Pancreas (tissue), 10 donors: ENCODE results near the gene ECE1. TPM values are rescaled to one million over a fixed set of nuclear protein-coding genes. Genes with fewer than 3 reads are reported as not detected.
A peak's percentile ranks its signal among the peaks of the same experiment; 100 is the strongest.

Experiments
- ATAC-seq, 4 donors: fragments of 200-7000 bp; cut with Tn5 transposase; one replicate each; pipeline versions ENCODE4 v1.8.0 to v1.9.1; 2020; ENCODE audit warnings: mild to moderate bottlenecking in 4 of 4, moderate library complexity in 4 of 4
- DNase-seq, 6 donors: peaks; one replicate each; pipeline ENCODE4 v3.0.0-alpha.2; 2020
- FAIRE-seq: peaks from 2 replicates; lab custom pipeline; 2012; peaks lifted over from hg19 to GRCh38; lab: Jason Lieb, UNC
- H3K27ac ChIP-seq, 4 donors: fragments of 200-600 bp; sonication (generic); 1 replicate in 3 of 4; 2 replicates in 1 of 4; pipeline versions ENCODE4 v1.5.0 to v1.8.0; 2020
- H3K27me3 ChIP-seq, 4 donors: fragments of 200-600 bp; one replicate each; pipeline ENCODE4 v1.8.0; 2021
- H3K36me3 ChIP-seq, 3 donors: fragments of 200-600 bp; sonication (generic) in 1 of 3; one replicate each; pipeline versions ENCODE4 v1.5.0 to v1.8.0; 2020 to 2021
- H3K4me1 ChIP-seq, 3 donors: fragments of 200-600 bp; one replicate each; pipeline ENCODE4 v1.8.0; 2021
- H3K4me3 ChIP-seq, 4 donors: fragments of 200-600 bp; sonication (generic) in 2 of 4; one replicate each; pipeline versions ENCODE4 v1.5.0 to v1.8.0; 2020 to 2021
- H3K9me3 ChIP-seq, 4 donors: fragments of 200-600 bp; one replicate each; pipeline ENCODE4 v1.8.0; 2021
- WGBS, 2 donors: extraction: QIAGEN DNeasy Blood & Tissue Kit; methylation state at CpG; one replicate each; pipeline ENCODE4 v1.1.7; 2013; 5-methylcytosine and 5-hydroxymethylcytosine counted together
- intact Hi-C, 3 donors: fragments of 100-400 bp; cut with DNase I; formaldehyde crosslinking; loops; one replicate each; pipeline versions ENCODE4 v1.11.1 to v1.14.2; 2022
- polyA plus RNA-seq, 2 donors: library from polyadenylated mRNA; stranded (reverse); fragments of 200-250 nt; gene quantifications; one replicate each; pipeline ENCODE4 v1.2.3, GENCODE V29; 2013
- total RNA-seq, 6 donors: library from RNA; stranded (reverse); fragmentation: NEBNext Ultra II Directional in 4 of 6; extraction: Animal tissue kit (Norgen Biotek cat#: 25700) in 4 of 6; gene quantifications; one replicate each; pipeline versions ENCODE4 v1.2.1 to v1.2.4, GENCODE V29; 2021 to 2023
- TF ChIP-seq, protein P1 (sequence below), 4 donors: fragments of 200-600 bp; sonication (generic) in 3 of 4; IDR thresholded peaks; one replicate each; pipeline versions ENCODE4 v1.5.0 to v1.8.0; 2021; ENCODE audit warnings: antibody characterized with exemption in 4 of 4
- donor health status: healthy with polysubstance abuse.
- donor health status: DM: no; HTN: no; CAD: no; lungs with moderate emphysema.
- donor health status: DM: no; HTN: no; CAD: no.
- donor health status: control.
- donor health status: control.
- donor health status: Bipolar disorder and iron deficiency.
- donor health status: DM: yes; HTN: yes; CAD: no.
- donor health status: DM: no; HTN: no; CAD: no.
- donor health status: DM: no; HTN: no; CAD: no.
- donor health status: DM: yes; HTN: yes; CAD: no.

The ECE1 gene
- total and polyA plus RNA-seq, 8 donors: 38.1 to 141 (median 85.8) TPM

DNA sequence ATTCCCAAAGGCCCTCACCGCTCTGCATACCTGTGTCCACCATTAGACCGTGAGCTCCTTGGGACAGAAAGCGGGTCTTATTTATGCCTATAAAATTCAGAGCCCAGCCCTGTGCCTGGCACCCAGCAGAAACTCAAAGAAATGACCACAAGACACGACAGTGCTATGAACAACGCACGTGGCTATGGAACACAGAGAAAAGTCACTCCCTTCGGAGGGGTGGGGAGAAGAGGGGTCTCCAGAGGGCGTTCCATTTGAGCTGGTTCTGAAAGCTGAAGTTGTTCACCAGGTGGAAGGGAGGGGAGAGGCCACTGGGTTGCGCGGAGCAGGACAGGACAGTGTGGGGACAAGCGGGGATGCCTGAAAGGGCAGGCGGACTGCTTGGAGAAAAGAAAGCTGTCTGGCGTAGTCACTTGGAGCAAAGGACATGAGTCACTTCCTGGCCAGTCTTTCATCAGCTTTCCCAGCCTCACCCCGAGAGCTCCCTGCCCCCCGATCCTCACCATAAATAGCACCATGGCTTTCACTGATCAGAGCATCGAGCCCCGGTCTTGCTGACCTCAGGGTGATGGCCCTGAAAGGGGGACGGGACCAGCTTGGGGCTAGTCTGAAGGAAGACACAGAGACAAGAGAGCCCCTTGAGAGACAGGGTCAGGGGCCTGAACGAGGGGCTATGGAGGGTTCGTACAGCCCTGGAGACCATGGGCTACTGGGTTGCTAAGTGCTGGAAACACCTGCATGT, 28.5 kb downstream of the ECE1 start:
- FAIRE-seq: no peak
- H3K4me1 ChIP-seq: peaks cover 23 to 32% (median 23%) of the 10 kb centered on the region in 3 donors

DNA sequence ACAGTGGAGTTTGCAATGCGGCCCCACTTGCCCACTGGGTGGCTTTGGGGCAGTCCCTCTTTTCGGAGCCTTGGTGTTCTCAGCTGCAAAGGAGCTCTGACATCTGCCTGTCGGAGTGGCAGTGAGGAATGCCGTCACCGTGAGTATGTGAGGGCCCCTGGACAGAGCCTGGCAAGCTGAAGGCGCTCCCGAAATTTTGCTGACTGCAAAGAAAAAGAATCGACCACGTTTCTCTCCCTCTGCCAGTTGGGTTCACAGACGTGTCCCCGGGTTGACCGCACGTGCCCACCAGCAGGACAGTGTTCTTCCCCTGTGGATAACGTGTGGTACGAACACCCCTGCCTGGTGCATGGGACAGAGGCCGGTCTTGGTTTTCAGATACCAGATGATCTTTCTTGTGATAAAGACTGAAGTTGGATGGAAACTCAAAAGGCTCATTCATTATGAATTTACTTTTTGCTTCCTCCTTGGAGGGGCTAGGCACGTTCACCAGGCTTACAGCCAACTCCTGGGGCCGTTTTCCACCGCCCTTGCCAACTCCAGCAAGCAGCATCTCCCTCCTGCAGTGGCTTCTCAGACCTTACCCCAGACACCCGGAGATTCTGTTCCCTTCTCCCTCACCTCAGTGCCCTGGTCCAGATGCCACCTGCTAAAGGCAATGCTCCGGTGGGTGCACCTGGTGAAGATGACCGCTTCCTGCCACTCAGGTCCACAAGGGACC, 29.7 kb downstream of the ECE1 start:
- FAIRE-seq (no peak), ATAC-seq (no peak), DNase-seq (no peak)
- Histone ChIP-seq H3K27ac (no peak overlapping the region), H3K4me1 (peaks cover 23 to 28% (median 23%) of the 10 kb centered on the region in 3 donors), H3K4me3 (no peak overlapping the region), H3K36me3 (peaks cover 0 to 32% (median 9%) of the 10 kb centered on the region in 3 donors), H3K27me3 (no peaks in the 10 kb centered on the region), H3K9me3 (no peaks in the 10 kb centered on the region)
- TF ChIP-seq, protein P1, sequence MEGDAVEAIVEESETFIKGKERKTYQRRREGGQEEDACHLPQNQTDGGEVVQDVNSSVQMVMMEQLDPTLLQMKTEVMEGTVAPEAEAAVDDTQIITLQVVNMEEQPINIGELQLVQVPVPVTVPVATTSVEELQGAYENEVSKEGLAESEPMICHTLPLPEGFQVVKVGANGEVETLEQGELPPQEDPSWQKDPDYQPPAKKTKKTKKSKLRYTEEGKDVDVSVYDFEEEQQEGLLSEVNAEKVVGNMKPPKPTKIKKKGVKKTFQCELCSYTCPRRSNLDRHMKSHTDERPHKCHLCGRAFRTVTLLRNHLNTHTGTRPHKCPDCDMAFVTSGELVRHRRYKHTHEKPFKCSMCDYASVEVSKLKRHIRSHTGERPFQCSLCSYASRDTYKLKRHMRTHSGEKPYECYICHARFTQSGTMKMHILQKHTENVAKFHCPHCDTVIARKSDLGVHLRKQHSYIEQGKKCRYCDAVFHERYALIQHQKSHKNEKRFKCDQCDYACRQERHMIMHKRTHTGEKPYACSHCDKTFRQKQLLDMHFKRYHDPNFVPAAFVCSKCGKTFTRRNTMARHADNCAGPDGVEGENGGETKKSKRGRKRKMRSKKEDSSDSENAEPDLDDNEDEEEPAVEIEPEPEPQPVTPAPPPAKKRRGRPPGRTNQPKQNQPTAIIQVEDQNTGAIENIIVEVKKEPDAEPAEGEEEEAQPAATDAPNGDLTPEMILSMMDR (IDR thresholded peaks at IDR 0.05): no peak
- WGBS, 2 donors: 73 to 82% methylated on average over 22 of the region's 22 CpGs
- intact Hi-C loops: loop anchor here in 1 of 3 donors (10.0 kb wide), 1 partner anchor 74 kb away; no protein-coding TSS in a partner anchor

More for the DNA sequence above, 28.5 kb downstream of the ECE1 start:
- Histone ChIP-seq H3K27me3 (no peaks in the 10 kb centered on the region), H3K9me3 (no peaks in the 10 kb centered on the region), H3K4me3 (no peak overlapping the region), H3K36me3 (peaks cover 0 to 21% (median 2%) of the 10 kb centered on the region in 3 donors), H3K27ac (peak overlapping the region; percentile 75 to 90 (median 88))
- intact Hi-C loops: loop anchor here in 1 of 3 donors (10.0 kb wide), 1 partner anchor 73 kb away; no protein-coding TSS in a partner anchor
- TF ChIP-seq, protein P1 (IDR thresholded peaks at IDR 0.05): no peak
- WGBS, 2 donors: 61 to 64% methylated on average over 20 of the region's 20 CpGs
- ATAC-seq (peak; percentile 50 to 82 (median 60)), DNase-seq (peak in 5 of 6 donors; percentile 53 to 78 (median 64))

DNA sequence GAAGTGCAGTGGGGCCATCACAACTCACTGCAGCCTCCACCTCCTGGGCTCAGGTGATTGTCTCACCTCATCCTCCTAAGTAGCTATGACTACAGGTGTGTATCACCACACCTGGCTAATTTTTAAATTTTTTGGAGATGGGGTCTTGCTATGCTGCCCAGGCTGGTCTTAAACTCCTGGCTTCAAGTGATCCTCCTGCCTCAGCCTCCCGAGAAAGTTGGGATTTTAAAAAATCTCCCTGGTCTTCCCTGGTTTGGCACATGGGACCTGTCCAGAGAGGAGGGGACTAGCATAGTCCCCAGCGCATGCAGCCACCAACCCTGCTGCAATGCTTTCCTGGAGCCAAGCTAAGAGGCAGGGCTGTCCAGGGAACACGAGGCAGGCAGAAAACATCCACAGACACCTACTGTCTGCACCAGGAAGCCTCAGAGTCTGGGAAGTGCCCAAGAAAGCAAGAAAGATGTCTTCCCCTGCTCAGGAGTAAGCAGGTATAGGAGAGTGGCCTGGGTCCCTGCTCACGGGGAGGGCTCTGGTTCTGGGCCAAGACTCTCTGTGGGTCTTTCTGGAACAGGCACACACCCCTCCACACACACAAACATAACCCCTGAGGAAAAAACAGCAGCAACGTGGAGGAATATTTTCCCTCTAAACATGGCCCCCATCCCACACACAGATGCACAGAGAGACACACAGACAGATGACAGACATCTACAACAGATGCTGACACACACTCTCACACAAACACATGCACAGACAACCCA, 30.8 kb downstream of the ECE1 start:
- H3K4me3 ChIP-seq: no peak overlapping the region
- intact Hi-C loops: loop anchor here in 2 of 3 donors (5.0 to 10.0 kb wide), 2 partner anchors 75 to 78 kb away; no protein-coding TSS in a partner anchor
- TF ChIP-seq, protein P1 (IDR thresholded peaks at IDR 0.05): no peak
- no peaks in the 10 kb centered on the region for H3K27me3 ChIP-seq
- DNase-seq (peak in 1 of 6 donors; percentile 15), ATAC-seq (no peak), FAIRE-seq (no peak)
- no peak overlapping the region for H3K27ac ChIP-seq
- peaks cover 0 to 34% (median 9%) of the 10 kb centered on the region in 3 donors for H3K36me3 ChIP-seq
- peaks cover 27 to 34% (median 28%) of the 10 kb centered on the region in 3 donors for H3K4me1 ChIP-seq
- H3K9me3 ChIP-seq: no peaks in the 10 kb centered on the region
- WGBS, 2 donors: 73 to 77% methylated on average over 5 of the region's 5 CpGs

DNA sequence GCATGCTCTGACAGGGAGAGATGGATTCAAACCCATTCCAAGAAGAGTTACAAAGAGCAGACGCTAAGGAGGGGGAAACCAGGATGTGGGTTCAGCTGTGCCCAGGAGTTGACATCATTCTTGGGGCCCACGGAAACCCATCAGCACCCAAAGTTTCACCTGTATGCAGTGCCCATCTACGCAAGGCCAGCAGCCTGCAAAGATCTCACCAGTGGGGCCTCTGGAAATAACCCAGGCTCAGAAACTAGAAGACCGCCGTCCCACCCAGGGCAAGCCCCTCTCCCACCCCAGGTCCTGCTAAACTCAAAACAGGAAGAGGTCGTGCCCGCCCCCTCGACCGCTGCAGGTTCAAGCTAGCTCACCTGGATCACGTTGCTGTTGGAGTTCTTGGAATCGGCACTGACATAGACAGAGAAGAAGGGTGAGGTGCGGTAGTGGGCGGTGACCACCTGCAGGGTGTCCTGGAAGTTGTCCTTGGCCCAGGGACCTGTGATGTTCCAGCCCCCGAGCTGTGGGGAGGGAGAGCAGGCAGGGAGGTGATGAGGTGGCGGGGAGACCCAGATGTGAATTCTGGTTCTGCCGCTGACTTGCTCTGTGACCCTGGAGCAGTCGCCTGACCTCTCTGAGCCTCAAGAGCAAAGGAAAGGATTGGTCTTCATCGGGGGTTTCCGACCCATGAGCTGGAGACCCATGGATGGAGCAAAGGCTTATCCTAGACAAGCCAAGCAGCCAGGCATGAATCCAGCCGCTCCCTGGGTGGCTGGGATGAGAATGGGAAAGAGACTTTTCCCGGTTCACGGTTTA, 31.7 kb downstream of the ECE1 start:
- peak in 1 of 6 donors; percentile 20 for DNase-seq
- TF ChIP-seq, protein P1 (IDR thresholded peaks at IDR 0.05): no peak
- 85 to 92% methylated on average over 22 of the region's 22 CpGs for WGBS, 2 donors
- H3K27ac ChIP-seq: no peak overlapping the region
- peaks cover 34 to 37% (median 36%) of the 10 kb centered on the region in 3 donors for H3K4me1 ChIP-seq
- intact Hi-C loops: loop anchor here in 1 of 3 donors (5.0 kb wide), 1 partner anchor 79 kb away; no protein-coding TSS in a partner anchor
- H3K4me3 ChIP-seq: no peak overlapping the region
- H3K9me3 ChIP-seq: no peaks in the 10 kb centered on the region
- ATAC-seq: no peak
- FAIRE-seq: no peak
- peaks cover 0 to 34% (median 9%) of the 10 kb centered on the region in 3 donors for H3K36me3 ChIP-seq
- H3K27me3 ChIP-seq: no peaks in the 10 kb centered on the region
